ENCODE measurements around the gene SUSD1. TPM values are rescaled to one million over a fixed set of nuclear protein-coding genes. Genes with fewer than 3 reads are reported as not detected.

The SUSD1 gene
- total and polyA plus RNA-seq, 2 donors (not counting 3 experiments of a cell fraction or from before 2014, with no cell fraction given): 33.1 to 37.8 TPM

- ChIA-PET POLR2A (no interaction called here), CTCF (interaction anchor here (0.9 kb wide), 1 partner anchor 129 kb away, joined by 4 read pairs; no protein-coding TSS in a partner anchor)
- DNase-seq (ENCODE audit: low read depth, low spot score) (no peak), FAIRE-seq (no peak)
- H3K36me3 ChIP-seq (ENCODE audit: control insufficient read depth in 2 of 2, extremely low read depth in 1 of 2, insufficient read depth in 2 of 2, low read length in 2 of 2): no peaks in the 10 kb centered on the region
- no peaks in the 10 kb centered on the region for H4K20me1 ChIP-seq (replicated peaks; ENCODE audit: control insufficient read depth, extremely low read depth, insufficient read depth, low read length)
- peaks cover 2% of the 10 kb centered on the region for H3K9me3 ChIP-seq (replicated peaks; ENCODE audit: control insufficient read depth, insufficient read depth, low read length)
- intact Hi-C loops (cut with micrococcal nuclease): no loop called here
- no peak overlapping the region for H2AFZ ChIP-seq (ENCODE audit: low read depth, low read length)
- H3K4me2 ChIP-seq (ENCODE audit: insufficient read depth, low read length): no peak overlapping the region
- no peaks in the 10 kb centered on the region for H3K79me2 ChIP-seq (ENCODE audit: control insufficient read depth, insufficient read depth, low read length)
- no peaks in the 10 kb centered on the region for H3K27me3 ChIP-seq (ENCODE audit: control insufficient read depth in 2 of 2, insufficient read depth in 2 of 2, low read length in 2 of 2)
- dilution Hi-C loops (cut with MboI; ENCODE audit: extremely low pct_ligation_motif_present, low sequenced_read_pairs): no loop called here
- no peak overlapping the region for H3K9ac ChIP-seq (replicated peaks; ENCODE audit: extremely low read depth, insufficient read depth, low read length)
- no peaks in the 10 kb centered on the region for H3K9me1 ChIP-seq (replicated peaks; ENCODE audit: control insufficient read depth, extremely low read depth, insufficient read depth, low read length)
- no peak for TF ChIP-seq GATA2 (IDR thresholded peaks at IDR 0.05; ENCODE audit: insufficient read depth, insufficient read length, low read depth, low read length)
- TF ChIP-seq MAX (IDR thresholded peaks at IDR 0.05; ENCODE audit: insufficient read depth, insufficient read length): no peak
- no peak for TF ChIP-seq EZH2 (IDR thresholded peaks at IDR 0.05; ENCODE audit: borderline replicate concordance, low read depth, low read length, severe bottlenecking)
- TF ChIP-seq CTCF (IDR thresholded peaks at IDR 0.05; ENCODE audit: extremely low read depth in 1 of 2, insufficient read depth in 1 of 2, low read depth in 1 of 2, low read length in 2 of 2): no peak
- no peak for TF ChIP-seq FOS (IDR thresholded peaks at IDR 0.05; ENCODE audit: borderline replicate concordance, insufficient read depth, low read length)
- no peak for TF ChIP-seq POLR2AphosphoS5 (IDR thresholded peaks at IDR 0.05; ENCODE audit: insufficient read depth, low read depth, low read length)
- no peak for TF ChIP-seq MYC (IDR thresholded peaks at IDR 0.05; ENCODE audit: low read depth, low read length)
- no peak for TF ChIP-seq JUN (IDR thresholded peaks at IDR 0.05; ENCODE audit: borderline replicate concordance, insufficient read depth, insufficient read length, low read depth)
- TF ChIP-seq POLR2A (IDR thresholded peaks at IDR 0.05; ENCODE audit: low read depth, low read length): no peak
- no peak overlapping the region for H3K4me3 ChIP-seq (replicated peaks in 1 of 3; ENCODE audit: insufficient read depth in 1 of 3, low read depth in 1 of 3, low read length in 3 of 3)
- BruUV-seq (replicated peaks): no TSS peak
- no peak overlapping the region for H3K27ac ChIP-seq (ENCODE audit: insufficient read depth, low read depth, low read length)
- H3K4me1 ChIP-seq (ENCODE audit: control insufficient read depth, extremely low read depth, insufficient read depth, low read length): peaks cover 39% of the 10 kb centered on the region
Observed at GRCh38 chr9:112044186-112044585, 130.9 kb downstream of the SUSD1 start.

All from endothelial cell of umbilical vein (primary cell).